GM12891 (cell line): ENCODE results near the gene TTC7B.

ENCODE experiments used
- POLR2A ChIP-seq: IDR thresholded peaks from 2 replicates; pipeline ENCODE4 v1.6.1; 2011; ENCODE audit warnings: low read depth, low read length, control low read depth
- POU2F2 ChIP-seq: IDR thresholded peaks from 2 replicates; pipeline ENCODE4 v1.6.1; 2011; ENCODE audit warnings: low read depth, mild to moderate bottlenecking, control low read depth, low read length, moderate library complexity

DNA sequence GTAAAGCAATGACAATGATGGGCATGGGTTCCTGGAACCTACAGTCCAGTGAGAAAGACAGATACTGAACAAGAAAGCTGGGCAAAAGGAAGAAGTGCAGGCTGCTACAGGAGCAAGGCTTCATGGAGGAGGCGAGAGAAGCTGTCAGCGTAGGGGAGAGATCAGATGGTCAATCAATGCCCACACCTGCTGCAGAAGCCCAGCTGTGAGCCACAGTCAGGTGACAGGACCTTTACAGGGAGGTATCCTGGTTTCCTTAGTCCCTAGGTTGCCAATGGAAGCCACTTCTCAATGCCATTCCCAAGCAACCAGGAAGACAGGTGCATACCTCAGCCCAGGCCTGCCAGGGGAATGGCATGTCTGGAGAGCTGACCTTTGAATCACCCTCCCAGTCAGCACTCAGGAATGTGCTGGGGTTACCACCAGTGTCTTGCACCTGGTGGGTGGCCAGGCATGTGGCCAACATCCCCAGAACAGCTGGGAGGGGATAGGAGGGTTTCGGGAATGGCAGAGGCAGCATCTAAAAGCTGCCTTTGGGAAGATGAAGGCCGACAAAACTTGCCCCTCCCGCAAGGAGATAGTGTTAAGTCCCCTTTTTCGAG, 170.3 kb downstream of the TTC7B start:
- TF ChIP-seq POU2F2 (no peak), POLR2A (no peak)
